DND-41 (cell line): Measurements from ENCODE around the gene LYPD3.

Source experiments
- EZH2 ChIP-seq: IDR thresholded peaks from 3 replicates; pipeline ENCODE4 v1.6.1; 2012; ENCODE audit warnings: borderline replicate concordance, low read depth, mild to moderate bottlenecking, moderate library complexity, low read length, inconsistent platforms; ENCODE audit not compliant: severe bottlenecking
- TF ChIP-seq, protein P1 (sequence below): IDR thresholded peaks from 2 replicates; pipeline ENCODE4 v1.5.1; 2012; ENCODE audit warnings: borderline replicate concordance, low read length, moderate library complexity, mild to moderate bottlenecking; ENCODE audit not compliant: poor library complexity, severe bottlenecking; ENCODE audit errors: extremely low read depth

DNA sequence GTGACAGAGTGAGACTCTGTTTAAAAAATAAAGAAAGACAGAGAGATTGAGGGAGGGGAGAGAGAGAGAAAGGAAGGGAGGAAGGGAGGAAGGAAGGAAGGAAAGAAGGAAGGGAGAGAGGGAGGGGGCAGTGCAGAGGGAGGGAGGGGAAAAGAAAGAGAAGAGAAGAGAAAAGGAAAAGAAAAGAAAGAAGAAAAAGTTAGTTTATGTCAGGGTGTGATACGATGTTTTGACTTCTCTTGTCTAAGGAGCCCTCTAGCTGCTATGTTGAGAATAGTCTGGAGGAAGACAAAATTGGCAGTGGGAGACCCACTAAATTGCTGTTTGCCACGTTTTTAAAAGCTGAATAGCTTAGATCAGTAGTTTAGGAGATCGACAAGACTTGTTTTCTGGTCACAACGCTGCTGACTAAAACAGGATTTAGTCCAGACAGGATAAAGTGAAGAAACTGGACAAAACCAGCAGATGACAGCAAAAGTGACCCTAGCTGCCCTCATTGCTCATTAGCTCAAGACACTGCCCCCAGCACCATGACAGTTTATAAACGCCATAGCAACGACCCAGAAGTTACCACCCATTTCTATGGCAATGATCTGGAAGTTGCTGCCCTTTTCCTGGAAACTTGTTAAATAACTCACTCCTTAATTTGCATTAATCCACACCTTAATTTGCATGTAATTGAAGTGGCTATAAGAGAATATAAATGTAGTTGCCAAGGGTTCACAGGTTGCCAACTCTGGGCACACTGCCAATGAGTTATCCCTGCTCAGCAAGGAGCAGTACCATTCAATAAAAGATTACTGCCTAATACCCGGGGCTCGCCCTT, 39.6 kb downstream of the LYPD3 start:
- TF ChIP-seq, protein P1, sequence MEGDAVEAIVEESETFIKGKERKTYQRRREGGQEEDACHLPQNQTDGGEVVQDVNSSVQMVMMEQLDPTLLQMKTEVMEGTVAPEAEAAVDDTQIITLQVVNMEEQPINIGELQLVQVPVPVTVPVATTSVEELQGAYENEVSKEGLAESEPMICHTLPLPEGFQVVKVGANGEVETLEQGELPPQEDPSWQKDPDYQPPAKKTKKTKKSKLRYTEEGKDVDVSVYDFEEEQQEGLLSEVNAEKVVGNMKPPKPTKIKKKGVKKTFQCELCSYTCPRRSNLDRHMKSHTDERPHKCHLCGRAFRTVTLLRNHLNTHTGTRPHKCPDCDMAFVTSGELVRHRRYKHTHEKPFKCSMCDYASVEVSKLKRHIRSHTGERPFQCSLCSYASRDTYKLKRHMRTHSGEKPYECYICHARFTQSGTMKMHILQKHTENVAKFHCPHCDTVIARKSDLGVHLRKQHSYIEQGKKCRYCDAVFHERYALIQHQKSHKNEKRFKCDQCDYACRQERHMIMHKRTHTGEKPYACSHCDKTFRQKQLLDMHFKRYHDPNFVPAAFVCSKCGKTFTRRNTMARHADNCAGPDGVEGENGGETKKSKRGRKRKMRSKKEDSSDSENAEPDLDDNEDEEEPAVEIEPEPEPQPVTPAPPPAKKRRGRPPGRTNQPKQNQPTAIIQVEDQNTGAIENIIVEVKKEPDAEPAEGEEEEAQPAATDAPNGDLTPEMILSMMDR, result peak; percentile 53
- no peak for TF ChIP-seq EZH2
